KMS-11 (cell line): Measurements from ENCODE around the gene APOH.

Experiments
- H2AFZ ChIP-seq: fragments of 200-600 bp; sonication (generic); 2 replicates; pipeline ENCODE4 v1.6.1; 2016; ENCODE audit warnings: antibody characterized with exemption, mixed run types, low read depth
- H3K27ac ChIP-seq: fragments of 200-600 bp; sonication (generic); 2 replicates; pipeline ENCODE4 v1.6.1; 2016; ENCODE audit warnings: mild to moderate bottlenecking, mixed run types
- H3K27me3 ChIP-seq: fragments of 200-600 bp; sonication (generic); 2 replicates; pipeline ENCODE4 v1.6.1; 2017; ENCODE audit warnings: mild to moderate bottlenecking, low read depth, mixed run types, moderate library complexity; ENCODE audit not compliant: insufficient read depth
- H3K36me3 ChIP-seq: fragments of 200-600 bp; sonication (generic); 2 replicates; pipeline ENCODE4 v1.6.1; 2017; ENCODE audit warnings: mild to moderate bottlenecking, mixed run types; ENCODE audit not compliant: insufficient read depth
- H3K4me1 ChIP-seq: fragments of 200-600 bp; sonication (generic); 2 replicates; pipeline ENCODE4 v1.6.1; 2016; ENCODE audit warnings: mild to moderate bottlenecking, low read depth, mixed run types; ENCODE audit not compliant: poor library complexity, severe bottlenecking
- H3K4me2 ChIP-seq: fragments of 200-600 bp; sonication (generic); 2 replicates; pipeline ENCODE4 v1.7.0; 2016; ENCODE audit warnings: mild to moderate bottlenecking, mixed run types
- H3K4me3 ChIP-seq: fragments of 200-600 bp; sonication (generic); IDR thresholded peaks from 2 replicates; pipeline ENCODE4 v1.6.1; 2017; ENCODE audit warnings: low read depth, low read length, mixed read lengths; ENCODE audit not compliant: insufficient read depth
- H3K79me2 ChIP-seq: fragments of 200-600 bp; sonication (generic); 2 replicates; pipeline ENCODE4 v1.6.1; 2016; ENCODE audit warnings: low read depth, mixed run types; ENCODE audit not compliant: insufficient read depth
- H3K9ac ChIP-seq: fragments of 200-600 bp; sonication (generic); 2 replicates; pipeline ENCODE4 v1.6.1; 2016; ENCODE audit warnings: mild to moderate bottlenecking, mixed run types
- H4K20me1 ChIP-seq: fragments of 200-600 bp; sonication (generic); 2 replicates; pipeline ENCODE4 v1.6.1; 2016; ENCODE audit warnings: mild to moderate bottlenecking, mixed run types; ENCODE audit not compliant: insufficient read depth
- TF ChIP-seq, protein P1 (sequence below): fragments of 200-600 bp; sonication (generic); conservative IDR thresholded peaks from 2 replicates; pipeline ENCODE4 v1.6.1; 2017; ENCODE audit warnings: low read depth, mild to moderate bottlenecking, antibody characterized with exemption, low read length, moderate library complexity, mixed read lengths

The APOH gene

DNA sequence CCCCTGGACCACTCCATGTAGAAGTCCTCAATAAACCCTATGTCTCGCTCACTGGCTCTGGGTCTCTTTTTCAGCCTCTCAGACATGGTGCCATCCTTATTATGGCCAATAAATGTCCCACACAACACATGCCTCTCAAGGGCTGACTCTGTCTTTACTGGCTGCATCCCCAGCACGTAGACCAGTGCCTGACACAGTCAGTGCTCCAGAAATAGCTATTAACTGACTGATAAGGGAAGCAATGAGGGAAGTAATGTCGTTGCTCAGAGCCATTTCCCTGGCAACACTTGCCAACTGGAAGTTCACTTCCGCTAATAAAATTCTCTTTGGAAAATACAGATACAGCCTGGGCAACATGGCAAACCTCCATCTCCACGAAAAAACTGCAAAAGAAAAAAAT is 19.1 kb upstream of the APOH start:
- no peaks in the 10 kb centered on the region for H3K79me2 ChIP-seq

DNA sequence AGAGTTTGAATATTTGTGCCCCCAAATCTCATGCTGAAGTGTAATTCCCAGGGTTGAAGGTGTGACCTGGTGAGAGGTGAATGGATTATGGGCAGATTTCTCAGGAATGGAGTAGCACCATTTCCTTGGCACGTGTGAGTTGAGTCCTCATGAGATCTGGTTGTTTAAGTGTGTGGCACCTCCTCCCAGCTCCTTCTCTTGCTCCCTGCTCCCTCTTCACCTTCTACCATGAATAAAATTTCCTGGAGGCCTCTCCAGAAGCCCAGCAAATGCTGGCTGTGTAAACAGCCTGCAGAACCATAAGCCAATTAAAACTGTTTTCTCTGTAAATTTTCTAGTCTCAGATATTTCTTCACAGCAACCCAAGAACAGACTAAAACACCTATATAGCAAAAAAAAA is 12.6 kb upstream of the APOH start:
- H2AFZ ChIP-seq: no peak overlapping the region
- no peak overlapping the region for H3K4me2 ChIP-seq
- H3K9ac ChIP-seq: no peak overlapping the region
- H3K4me1 ChIP-seq: peaks cover 13% of the 10 kb centered on the region
- H3K79me2 ChIP-seq: no peaks in the 10 kb centered on the region
- H3K36me3 ChIP-seq: no peaks in the 10 kb centered on the region
- no peak overlapping the region for H3K27ac ChIP-seq
- no peaks in the 10 kb centered on the region for H3K27me3 ChIP-seq
- no peaks in the 10 kb centered on the region for H4K20me1 ChIP-seq
- TF ChIP-seq, protein P1, sequence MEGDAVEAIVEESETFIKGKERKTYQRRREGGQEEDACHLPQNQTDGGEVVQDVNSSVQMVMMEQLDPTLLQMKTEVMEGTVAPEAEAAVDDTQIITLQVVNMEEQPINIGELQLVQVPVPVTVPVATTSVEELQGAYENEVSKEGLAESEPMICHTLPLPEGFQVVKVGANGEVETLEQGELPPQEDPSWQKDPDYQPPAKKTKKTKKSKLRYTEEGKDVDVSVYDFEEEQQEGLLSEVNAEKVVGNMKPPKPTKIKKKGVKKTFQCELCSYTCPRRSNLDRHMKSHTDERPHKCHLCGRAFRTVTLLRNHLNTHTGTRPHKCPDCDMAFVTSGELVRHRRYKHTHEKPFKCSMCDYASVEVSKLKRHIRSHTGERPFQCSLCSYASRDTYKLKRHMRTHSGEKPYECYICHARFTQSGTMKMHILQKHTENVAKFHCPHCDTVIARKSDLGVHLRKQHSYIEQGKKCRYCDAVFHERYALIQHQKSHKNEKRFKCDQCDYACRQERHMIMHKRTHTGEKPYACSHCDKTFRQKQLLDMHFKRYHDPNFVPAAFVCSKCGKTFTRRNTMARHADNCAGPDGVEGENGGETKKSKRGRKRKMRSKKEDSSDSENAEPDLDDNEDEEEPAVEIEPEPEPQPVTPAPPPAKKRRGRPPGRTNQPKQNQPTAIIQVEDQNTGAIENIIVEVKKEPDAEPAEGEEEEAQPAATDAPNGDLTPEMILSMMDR: no peak
- no peak overlapping the region for H3K4me3 ChIP-seq

More for the DNA sequence above, 19.1 kb upstream of the APOH start:
- TF ChIP-seq, protein P1: no peak
- H3K4me2 ChIP-seq: no peak overlapping the region
- H3K9ac ChIP-seq: no peak overlapping the region
- H4K20me1 ChIP-seq: no peaks in the 10 kb centered on the region
- no peaks in the 10 kb centered on the region for H3K36me3 ChIP-seq
- H2AFZ ChIP-seq: no peak overlapping the region
- no peak overlapping the region for H3K27ac ChIP-seq
- peaks cover 21% of the 10 kb centered on the region for H3K4me1 ChIP-seq
- no peak overlapping the region for H3K4me3 ChIP-seq
- no peaks in the 10 kb centered on the region for H3K27me3 ChIP-seq

DNA sequence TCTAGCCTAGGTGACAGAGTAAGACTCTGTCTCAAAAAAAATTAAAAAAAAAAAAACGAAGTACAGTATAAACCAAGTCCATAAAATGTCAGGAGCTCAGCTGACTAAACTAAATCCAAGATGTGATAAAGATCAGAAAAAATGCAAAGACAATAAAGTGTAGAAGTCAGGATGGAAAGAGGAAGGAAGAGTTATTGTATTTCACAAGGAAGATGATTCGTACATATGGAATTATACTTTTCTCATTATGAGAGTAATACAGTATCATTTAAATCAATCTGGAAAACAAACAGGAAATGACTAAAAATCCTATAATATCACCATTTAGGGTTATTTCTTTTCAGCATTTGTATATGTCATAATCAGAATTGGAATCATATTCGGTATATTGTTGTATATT is 11.4 kb upstream of the APOH start:
- Histone ChIP-seq H3K4me1 (peaks cover 1% of the 10 kb centered on the region), H3K4me2 (no peak overlapping the region), H3K9ac (no peak overlapping the region), H3K27me3 (no peaks in the 10 kb centered on the region), H2AFZ (no peak overlapping the region), H3K79me2 (no peaks in the 10 kb centered on the region), H3K4me3 (no peak overlapping the region), H4K20me1 (no peaks in the 10 kb centered on the region), H3K27ac (no peak overlapping the region), H3K36me3 (no peaks in the 10 kb centered on the region)
- TF ChIP-seq, protein P1: no peak

DNA sequence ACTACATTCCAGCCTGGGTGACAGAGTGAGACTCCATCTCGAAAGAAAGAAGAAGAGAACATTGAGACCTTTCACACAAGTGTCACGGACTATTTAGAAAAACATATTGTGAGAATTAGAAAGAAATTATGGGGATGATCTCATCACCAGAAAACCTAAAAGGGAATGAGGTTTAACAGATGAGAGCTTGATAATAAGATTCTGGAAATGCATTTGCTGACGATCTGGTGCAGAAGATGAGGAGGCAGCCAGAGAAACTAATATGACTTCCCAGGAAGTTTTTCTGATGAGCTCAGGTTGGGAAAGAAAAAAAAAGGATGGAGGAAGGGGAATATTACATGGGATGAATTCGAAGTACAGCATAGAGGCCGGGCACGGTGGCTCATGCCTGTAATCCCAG is 10.8 kb upstream of the APOH start:
- Histone ChIP-seq H3K4me1 (no peaks in the 10 kb centered on the region), H3K27ac (no peak overlapping the region), H3K36me3 (no peaks in the 10 kb centered on the region), H3K27me3 (no peaks in the 10 kb centered on the region), H2AFZ (no peak overlapping the region), H3K79me2 (no peaks in the 10 kb centered on the region), H3K4me3 (no peak overlapping the region), H4K20me1 (no peaks in the 10 kb centered on the region), H3K9ac (no peak overlapping the region), H3K4me2 (no peak overlapping the region)
- TF ChIP-seq, protein P1: no peak
